ENCODE data around the gene SLC39A6.
A peak's percentile ranks its signal among the peaks of the same experiment; 100 is the strongest.
"Not testable (repeated sequence)": the region's sequence is repeated elsewhere in the genome, so short reads cannot be mapped to it uniquely, and the experiment has no call there.

The SLC39A6 gene

GRCh38 chr18:36129300-36130038 is at the start of gene SLC39A6, which contains the start of gene ELP2:
Gene SLC39A6, minus strand, starts transcription at chr18:36129340. Its CDS starts 2,333 bp downstream, at chr18:36127007.
Gene ELP2, plus strand, starts transcription at chr18:36129899. Its CDS starts 35 bp downstream, at chr18:36129934.
- peak; percentile 95 for DNase-seq
- in situ Hi-C loops (cut with MboI; ENCODE audit: low pct_unique_long_range_greater_than_20kb, low sequenced_read_pairs), result no loop called here

- DNase-seq, result no peak
- in situ Hi-C loops (cut with MboI; ENCODE audit: low pct_unique_long_range_greater_than_20kb, low sequenced_read_pairs), result no loop called here
These were observed 48.8 kb upstream of the SLC39A6 start for GRCh38 chr18:36177913-36178312.

GRCh38 chr18:36176711-36177110 is 47.6 kb upstream of the SLC39A6 start:
- in situ Hi-C loops (cut with MboI; ENCODE audit: low pct_unique_long_range_greater_than_20kb, low sequenced_read_pairs), result no loop called here
- DNase-seq, result no peak

- in situ Hi-C loops (cut with MboI; ENCODE audit: low pct_unique_long_range_greater_than_20kb, low sequenced_read_pairs), result no loop called here
- no peak for DNase-seq
These were observed 47.0 kb upstream of the SLC39A6 start for GRCh38 chr18:36176177-36176584.

GRCh38 chr18:36175481-36175880 is 46.3 kb upstream of the SLC39A6 start:
- in situ Hi-C loops (cut with MboI; ENCODE audit: low pct_unique_long_range_greater_than_20kb, low sequenced_read_pairs), result no loop called here
- DNase-seq, result no peak

- DNase-seq, result no peak
- in situ Hi-C loops (cut with MboI; ENCODE audit: low pct_unique_long_range_greater_than_20kb, low sequenced_read_pairs), result no loop called here
These were observed 40.8 kb upstream of the SLC39A6 start for GRCh38 chr18:36169938-36170337.

GRCh38 chr18:36168296-36168695 is 39.2 kb upstream of the SLC39A6 start:
- in situ Hi-C loops (cut with MboI; ENCODE audit: low pct_unique_long_range_greater_than_20kb, low sequenced_read_pairs), result not testable (repeated sequence)

GRCh38 chr18:36167692-36168218 is 38.6 kb upstream of the SLC39A6 start:
- no peak for DNase-seq
- in situ Hi-C loops (cut with MboI; ENCODE audit: low pct_unique_long_range_greater_than_20kb, low sequenced_read_pairs), result no loop called here

More at GRCh38 chr18:36168296-36168695, 39.2 kb upstream of the SLC39A6 start:
- peak; percentile 48 for DNase-seq

GRCh38 chr18:36162981-36163380 is 33.8 kb upstream of the SLC39A6 start:
- no peak for DNase-seq
- in situ Hi-C loops (cut with MboI; ENCODE audit: low pct_unique_long_range_greater_than_20kb, low sequenced_read_pairs), result no loop called here

GRCh38 chr18:36160959-36161371 is 31.8 kb upstream of the SLC39A6 start:
- in situ Hi-C loops (cut with MboI; ENCODE audit: low pct_unique_long_range_greater_than_20kb, low sequenced_read_pairs), result no loop called here
- DNase-seq, result no peak

- in situ Hi-C loops (cut with MboI; ENCODE audit: low pct_unique_long_range_greater_than_20kb, low sequenced_read_pairs), result no loop called here
- no peak for DNase-seq
These were observed 29.2 kb upstream of the SLC39A6 start for GRCh38 chr18:36158266-36158867.

- no peak for DNase-seq
- in situ Hi-C loops (cut with MboI; ENCODE audit: low pct_unique_long_range_greater_than_20kb, low sequenced_read_pairs), result no loop called here
These were observed 28.3 kb upstream of the SLC39A6 start for GRCh38 chr18:36157441-36157840.

GRCh38 chr18:36155851-36156757 is 27.0 kb upstream of the SLC39A6 start:
- in situ Hi-C loops (cut with MboI; ENCODE audit: low pct_unique_long_range_greater_than_20kb, low sequenced_read_pairs), result no loop called here
- no peak for DNase-seq

GRCh38 chr18:36153771-36154170 is 24.6 kb upstream of the SLC39A6 start:
- DNase-seq, result no peak
- in situ Hi-C loops (cut with MboI; ENCODE audit: low pct_unique_long_range_greater_than_20kb, low sequenced_read_pairs), result no loop called here

GRCh38 chr18:36153203-36153602 is 24.1 kb upstream of the SLC39A6 start:
- in situ Hi-C loops (cut with MboI; ENCODE audit: low pct_unique_long_range_greater_than_20kb, low sequenced_read_pairs), result no loop called here
- no peak for DNase-seq

GRCh38 chr18:36152781-36153180 is 23.6 kb upstream of the SLC39A6 start:
- no peak for DNase-seq
- in situ Hi-C loops (cut with MboI; ENCODE audit: low pct_unique_long_range_greater_than_20kb, low sequenced_read_pairs), result no loop called here

GRCh38 chr18:36149514-36150289 is 20.6 kb upstream of the SLC39A6 start:
- in situ Hi-C loops (cut with MboI; ENCODE audit: low pct_unique_long_range_greater_than_20kb, low sequenced_read_pairs), result no loop called here
- DNase-seq, result no peak

GRCh38 chr18:36143391-36143790 is 14.3 kb upstream of the SLC39A6 start:
- no peak for DNase-seq
- in situ Hi-C loops (cut with MboI; ENCODE audit: low pct_unique_long_range_greater_than_20kb, low sequenced_read_pairs), result no loop called here

- DNase-seq, result no peak
- in situ Hi-C loops (cut with MboI; ENCODE audit: low pct_unique_long_range_greater_than_20kb, low sequenced_read_pairs), result no loop called here
These were observed 13.6 kb upstream of the SLC39A6 start for GRCh38 chr18:36142751-36143150.
